Frontal cortex (tissue), 1 donor: ENCODE results near the gene SPAG4. TPM values are rescaled to one million over a fixed set of nuclear protein-coding genes. Genes with fewer than 3 reads are reported as not detected.

ENCODE experiments used
- small RNA-seq: library from RNA; depleted of rRNA; stranded (forward); fragments of <200 nt; gene quantifications from one replicate; pipeline ENCODE3, GENCODE V24; 2014
- total RNA-seq: library from RNA; depleted of rRNA; stranded (reverse); fragments of >200 nt; gene quantifications from one replicate; pipeline ENCODE4 v1.2.3, GENCODE V29; 2014

The SPAG4 gene
- total RNA-seq, 1 donor from 2014 or later = 0.82 TPM

Small RNA genes lying within 50 kb of the gene (small RNA-seq; reads per million reads assigned to genes)
- gene RNU6-759P (not detected), gene RPL37P1 (not detected)

Other genes with a start within 250 kb of the SPAG4 start
- gene UQCC1, start 203.9 kb upstream of the SPAG4 start, total RNA-seq = 28.5 TPM
- gene GDF5, start 177.6 kb upstream of the SPAG4 start, total RNA-seq = 0.41 TPM
- 21.6 TPM for gene CEP250, start 160.2 kb upstream of the SPAG4 start, total RNA-seq
- gene C20orf173, start 86.2 kb upstream of the SPAG4 start, total RNA-seq = under 0.01 TPM
- gene ERGIC3, start 73.8 kb upstream of the SPAG4 start, total RNA-seq = 233 TPM
- gene CPNE1, start 49.1 kb downstream of the SPAG4 start, total RNA-seq = 55.4 TPM
- 109 TPM for gene RBM12, start 49.1 kb downstream of the SPAG4 start, total RNA-seq
- gene NFS1, start 83.5 kb downstream of the SPAG4 start, total RNA-seq = 23.6 TPM
- 86.4 TPM for gene ROMO1, start 83.6 kb downstream of the SPAG4 start, total RNA-seq
- 450 TPM for gene RBM39, start 126.4 kb downstream of the SPAG4 start, total RNA-seq
- 53.8 TPM for gene PHF20, start 156.2 kb downstream of the SPAG4 start, total RNA-seq